IMR-90 (cell line): ENCODE results near the gene LTN1. TPM values are rescaled to one million over a fixed set of nuclear protein-coding genes. Genes with fewer than 3 reads are reported as not detected.

Experiments used
- ATAC-seq: fragments of 200-7000 bp; cut with Tn5 transposase; 2 replicates; pipeline ENCODE4 v1.9.1; 2020; ENCODE audit warnings: low read depth, mild to moderate bottlenecking, moderate library complexity
- BruUV-seq: library from RNA; stranded (reverse); fragments of 400-500 nt; replicated peaks from 2 replicates; lab custom pipeline; 2021; lab: Mats Ljungman, UMichigan
- CTCF ChIA-PET: fragments of 300-600 bp; formaldehyde crosslinking; extraction: SDS; loops from one replicate; lab custom pipeline; 2021; ENCODE audit warnings: antibody characterized with exemption; lab: Yijun Ruan, JAX
- POLR2A ChIA-PET: fragments of 300-600 bp; sonication (Branson Sonifier 250); formaldehyde crosslinking; loops from one replicate; lab custom pipeline; 2022; ENCODE audit warnings: antibody characterized with exemption; ENCODE audit not compliant: unreplicated experiment; lab: Charles Lee
- DNase-seq: peaks from one replicate; pipeline ENCODE4 v3.0.0; 2013
- H2AFZ ChIP-seq: replicated peaks from 2 replicates; pipeline ENCODE3; 2013; ENCODE audit warnings: low read length, mild to moderate bottlenecking; ENCODE audit not compliant: poor library complexity
- H2AK5ac ChIP-seq: 2 replicates; pipeline ENCODE4 v1.6.1; 2013; ENCODE audit warnings: low read depth, low read length, inconsistent platforms
- H2AK9ac ChIP-seq: replicated peaks from 2 replicates; pipeline ENCODE3; 2013; ENCODE audit warnings: mild to moderate bottlenecking, low read depth, low read length, moderate library complexity; ENCODE audit not compliant: poor library complexity
- H2BK120ac ChIP-seq: 2 replicates; pipeline ENCODE4 v1.6.1; 2013; ENCODE audit warnings: low read depth, low read length, inconsistent platforms
- H2BK15ac ChIP-seq: 3 replicates; pipeline ENCODE4 v1.6.1; 2013; ENCODE audit warnings: low read depth, low read length, inconsistent platforms
- H2BK20ac ChIP-seq: 2 replicates; pipeline ENCODE4 v1.6.1; 2013; ENCODE audit warnings: low read depth, mild to moderate bottlenecking, inconsistent platforms, low read length, moderate library complexity
- H2BK5ac ChIP-seq: 2 replicates; pipeline ENCODE4 v1.6.1; 2013; ENCODE audit warnings: mild to moderate bottlenecking, low read depth, low read length, inconsistent platforms; ENCODE audit not compliant: poor library complexity, severe bottlenecking
- H3K14ac ChIP-seq: replicated peaks from 2 replicates; pipeline ENCODE4 v1.6.1; 2013; ENCODE audit warnings: low read depth, low read length, inconsistent platforms
- H3K18ac ChIP-seq: 2 replicates; pipeline ENCODE4 v1.6.1; 2013; ENCODE audit warnings: low read depth, low read length, control low read depth
- H3K23ac ChIP-seq: 2 replicates; pipeline ENCODE4 v1.6.1; 2013; ENCODE audit warnings: low read depth, low read length, inconsistent platforms
- H3K27ac ChIP-seq: 2 replicates; pipeline ENCODE4 v1.5.1; 2013; ENCODE audit warnings: mild to moderate bottlenecking, control low read depth, low read length; ENCODE audit not compliant: insufficient read depth
- H3K27me3 ChIP-seq: 2 replicates; pipeline ENCODE4 v1.6.1; 2013; ENCODE audit warnings: low read length; ENCODE audit not compliant: control insufficient read depth, insufficient read depth
- H3K36me3 ChIP-seq: 2 replicates; pipeline ENCODE4 v1.6.1; 2013; ENCODE audit warnings: low read length, mixed read lengths; ENCODE audit not compliant: control insufficient read depth, insufficient read depth
- H3K4ac ChIP-seq: 2 replicates; pipeline ENCODE4 v1.6.1; 2013; ENCODE audit warnings: low read depth, low read length, inconsistent platforms
- H3K4me1 ChIP-seq: 2 replicates; pipeline ENCODE4 v1.6.1; 2013; ENCODE audit warnings: low read length, mixed read lengths; ENCODE audit not compliant: control insufficient read depth, insufficient read depth
- H3K4me2 ChIP-seq: 2 replicates; pipeline ENCODE4 v1.6.1; 2013; ENCODE audit warnings: low read depth, mild to moderate bottlenecking, control low read depth, low read length, moderate library complexity
- H3K4me3 ChIP-seq: 2 replicates; pipeline ENCODE4 v1.5.1; 2013; ENCODE audit warnings: low read depth, mild to moderate bottlenecking, control low read depth, low read length, moderate library complexity; ENCODE audit not compliant: insufficient read depth
- H3K56ac ChIP-seq: 2 replicates; pipeline ENCODE4 v1.6.1; 2013; ENCODE audit warnings: low read length, inconsistent platforms; ENCODE audit not compliant: insufficient read depth; ENCODE audit errors: extremely low read depth
- H3K79me1 ChIP-seq, 2 experiments: 2 replicates each; pipeline ENCODE4 v1.6.1; 2013; ENCODE audit warnings: low read length in 2 of 2, inconsistent platforms in 1 of 2, low read depth in 1 of 2
- H3K9ac ChIP-seq: 2 replicates; pipeline ENCODE4 v1.6.1; 2013; ENCODE audit warnings: low read depth, low read length, control low read depth
- H3K9me1 ChIP-seq: 2 replicates; pipeline ENCODE4 v1.6.1; 2013; ENCODE audit warnings: low read length, inconsistent platforms; ENCODE audit not compliant: insufficient read depth
- H3K9me3 ChIP-seq: 2 replicates; pipeline ENCODE4 v1.6.1; 2013; ENCODE audit warnings: low read length; ENCODE audit not compliant: control insufficient read depth, insufficient read depth
- H4K20me1 ChIP-seq: 2 replicates; pipeline ENCODE4 v1.6.1; 2013; ENCODE audit warnings: low read length, inconsistent platforms; ENCODE audit not compliant: insufficient read depth
- H4K5ac ChIP-seq: 2 replicates; pipeline ENCODE4 v1.6.1; 2013; ENCODE audit warnings: mild to moderate bottlenecking, low read depth, low read length, control low read depth
- H4K8ac ChIP-seq, 2 experiments: 2 replicates each; pipeline ENCODE4 v1.6.1; 2013; ENCODE audit warnings: low read depth in 2 of 2, low read length in 2 of 2, control low read depth in 1 of 2, inconsistent platforms in 1 of 2
- H4K91ac ChIP-seq: 2 replicates; pipeline ENCODE4 v1.6.1; 2013; ENCODE audit warnings: low read depth, low read length, inconsistent platforms; ENCODE audit not compliant: insufficient read depth
- CHD1 ChIP-seq: IDR thresholded peaks from 2 replicates; pipeline ENCODE4 v1.6.1; 2012; ENCODE audit warnings: low read depth, low read length, improper control_type of control experiment
- MAFK ChIP-seq: IDR thresholded peaks from 2 replicates; pipeline ENCODE4 v1.6.1; 2012; ENCODE audit warnings: low read depth, low read length, improper control_type of control experiment
- MAZ ChIP-seq: IDR thresholded peaks from 2 replicates; pipeline ENCODE4 v1.6.1; 2012; ENCODE audit warnings: low read depth, mild to moderate bottlenecking, low read length, improper control_type of control experiment, moderate library complexity, borderline replicate concordance
- RCOR1 ChIP-seq: IDR thresholded peaks from 2 replicates; pipeline ENCODE4 v1.6.1; 2012; ENCODE audit warnings: mild to moderate bottlenecking, low read length, improper control_type of control experiment; ENCODE audit not compliant: insufficient replicate concordance
- RFX5 ChIP-seq: IDR thresholded peaks from 2 replicates; pipeline ENCODE4 v1.8.0; 2012; ENCODE audit warnings: low read depth, mild to moderate bottlenecking, low read length, moderate library complexity
- SMC3 ChIP-seq: fragments of 150-350 bp; IDR thresholded peaks from 2 replicates; pipeline ENCODE4 v1.6.1; 2016; ENCODE audit warnings: low read depth, mild to moderate bottlenecking, antibody characterized with exemption, low read length, moderate library complexity
- WGBS, 2 experiments: methylation state at CpG; one replicate each; pipeline versions ENCODE4 v1.1.5 to v1.1.7; 2013; ENCODE audit warnings: missing lambda C conversion rate in 2 of 2; ENCODE audit not compliant: insufficient read length in 1 of 2; ENCODE audit errors: extremely low coverage in 2 of 2; 5-methylcytosine and 5-hydroxymethylcytosine counted together
- dilution Hi-C: fragments of 300-500 bp; cut with HindIII; formaldehyde crosslinking; loops from one replicate; pipeline ENCODE4 v1.14.3; 2018; ENCODE audit warnings: low sequenced_read_pairs; ENCODE audit not compliant: unreplicated experiment
- in situ Hi-C: fragments of 300-500 bp; cut with MboI; formaldehyde crosslinking; loops from 3 replicates; pipeline ENCODE4 v1.14.3; 2019; ENCODE audit warnings: low sequenced_read_pairs, inconsistent platforms, mixed read lengths
- intact Hi-C: fragments of 100-400 bp; cut with micrococcal nuclease; formaldehyde crosslinking; loops from 2 replicates; pipeline ENCODE4 v1.10.0; 2022
- polyA plus RNA-seq, 3 experiments: library from polyadenylated mRNA; depleted of rRNA; stranded (reverse); fragments of >200 nt; gene quantifications; 2 replicates each; pipeline ENCODE4 v1.2.3, GENCODE V29; 2012; ENCODE audit warnings: low replicate concordance in 1 of 3
- total RNA-seq: library from RNA; depleted of rRNA; stranded (reverse); fragments of >200 nt; gene quantifications from 2 replicates; pipeline ENCODE4 v1.2.3, GENCODE V29; 2012
- TF ChIP-seq, protein P1 (sequence below): fragments of 150-350 bp; IDR thresholded peaks from 2 replicates; pipeline ENCODE4 v1.6.1; 2016; ENCODE audit warnings: low read depth, mild to moderate bottlenecking, low read length, moderate library complexity, borderline replicate concordance
- TF ChIP-seq, protein P2 (sequence below): fragments of 150-350 bp; IDR thresholded peaks from 2 replicates; pipeline ENCODE4 v1.6.1; 2017; ENCODE audit warnings: mild to moderate bottlenecking, antibody characterized with exemption, low read length, low read depth

The LTN1 gene
- total and polyA plus RNA-seq, 2 of the 4 experiments (the other 2 are of a cell fraction), result 6.7 to 35.5 TPM

- dilution Hi-C loops, result no loop called here
- no peak overlapping the region for H2AK5ac ChIP-seq
- CTCF ChIA-PET, result no interaction called here
Observed at GRCh38 chr21:28903448-28903847, 89.2 kb downstream of the LTN1 start.

More at GRCh38 chr21:28903448-28903847, 89.2 kb downstream of the LTN1 start:
- Histone ChIP-seq H2BK20ac (no peak overlapping the region), H2BK15ac (no peak overlapping the region), H2BK120ac (no peak overlapping the region), H3K9me1 (no peaks in the 10 kb centered on the region), H2AFZ (no peak overlapping the region), H4K20me1 (no peaks in the 10 kb centered on the region), H3K9me3 (no peaks in the 10 kb centered on the region), H3K27ac (no peak overlapping the region), H3K36me3 (no peaks in the 10 kb centered on the region), H3K4ac (no peak overlapping the region), H3K9ac (no peak overlapping the region), H2AK9ac (no peak overlapping the region), H3K56ac (no peak overlapping the region), H3K79me1 (no peaks in the 10 kb centered on the region), H3K14ac (no peak overlapping the region; the same call in 1 of the 2 replicates), H3K4me1 (peaks cover 2% of the 10 kb centered on the region; the same call in 1 of the 2 replicates), H3K4me2 (no peak overlapping the region), H3K18ac (no peak overlapping the region), H3K27me3 (no peaks in the 10 kb centered on the region), H2BK5ac (no peak overlapping the region), H4K8ac (no peak overlapping the region), H3K23ac (no peak overlapping the region), H4K5ac (no peak overlapping the region), H3K4me3 (no peak overlapping the region), H4K91ac (no peak overlapping the region)
- no peak for DNase-seq
- intact Hi-C loops, result no loop called here
- TF ChIP-seq RCOR1 (no peak), SMC3 (no peak), CHD1 (no peak), RFX5 (no peak), MAFK (no peak), MAZ (no peak)
- TF ChIP-seq, protein P1, sequence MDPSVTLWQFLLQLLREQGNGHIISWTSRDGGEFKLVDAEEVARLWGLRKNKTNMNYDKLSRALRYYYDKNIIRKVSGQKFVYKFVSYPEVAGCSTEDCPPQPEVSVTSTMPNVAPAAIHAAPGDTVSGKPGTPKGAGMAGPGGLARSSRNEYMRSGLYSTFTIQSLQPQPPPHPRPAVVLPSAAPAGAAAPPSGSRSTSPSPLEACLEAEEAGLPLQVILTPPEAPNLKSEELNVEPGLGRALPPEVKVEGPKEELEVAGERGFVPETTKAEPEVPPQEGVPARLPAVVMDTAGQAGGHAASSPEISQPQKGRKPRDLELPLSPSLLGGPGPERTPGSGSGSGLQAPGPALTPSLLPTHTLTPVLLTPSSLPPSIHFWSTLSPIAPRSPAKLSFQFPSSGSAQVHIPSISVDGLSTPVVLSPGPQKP, result no peak
- TF ChIP-seq, protein P2, sequence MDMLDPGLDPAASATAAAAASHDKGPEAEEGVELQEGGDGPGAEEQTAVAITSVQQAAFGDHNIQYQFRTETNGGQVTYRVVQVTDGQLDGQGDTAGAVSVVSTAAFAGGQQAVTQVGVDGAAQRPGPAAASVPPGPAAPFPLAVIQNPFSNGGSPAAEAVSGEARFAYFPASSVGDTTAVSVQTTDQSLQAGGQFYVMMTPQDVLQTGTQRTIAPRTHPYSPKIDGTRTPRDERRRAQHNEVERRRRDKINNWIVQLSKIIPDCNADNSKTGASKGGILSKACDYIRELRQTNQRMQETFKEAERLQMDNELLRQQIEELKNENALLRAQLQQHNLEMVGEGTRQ, result no peak
- no CpG with 5 or more reads among the region's 18 CpGs for WGBS, 2 experiments
- in situ Hi-C loops, result no loop called here
- POLR2A ChIA-PET, result no interaction called here
- ATAC-seq, result no peak
- BruUV-seq, result no TSS peak
